Lung (tissue), 12 donors: Measurements from ENCODE around the gene SLC22A23. TPM values are rescaled to one million over a fixed set of nuclear protein-coding genes. Genes with fewer than 3 reads are reported as not detected.

Experiments used
- ATAC-seq: fragments of 200-7000 bp; cut with Tn5 transposase; one replicate; pipeline ENCODE4 v1.9.1; 2020; ENCODE audit warnings: moderate number of reproducible peaks; ENCODE audit not compliant: insufficient read depth, low FRiP score
- DNase-seq, 3 donors: peaks; one replicate each; pipeline ENCODE4 v3.0.0-alpha.2; 2013 to 2017
- H3K27ac ChIP-seq, 2 donors: one replicate each; pipeline ENCODE4 v1.5.1; 2013; ENCODE audit warnings: mild to moderate bottlenecking in 2 of 2, moderate library complexity in 2 of 2, control low read depth in 1 of 2, inconsistent platforms in 1 of 2, low read depth in 1 of 2, low read length in 1 of 2
- H3K27me3 ChIP-seq, 3 donors: one replicate each; pipeline ENCODE4 v1.5.1; 2013; ENCODE audit warnings: low read length in 2 of 3; ENCODE audit not compliant: control insufficient read depth in 3 of 3, insufficient read depth in 3 of 3
- H3K36me3 ChIP-seq, 4 donors: one replicate each; pipeline ENCODE4 v1.5.1; 2013; ENCODE audit warnings: low read length in 4 of 4, mild to moderate bottlenecking in 1 of 4, moderate library complexity in 1 of 4; ENCODE audit not compliant: control insufficient read depth in 4 of 4, insufficient read depth in 4 of 4
- H3K4me1 ChIP-seq, 5 donors: one replicate each; pipeline ENCODE4 v1.5.1; 2013; ENCODE audit warnings: low read length in 5 of 5, mild to moderate bottlenecking in 2 of 5, moderate library complexity in 1 of 5; ENCODE audit not compliant: control insufficient read depth in 5 of 5, insufficient read depth in 5 of 5
- H3K4me3 ChIP-seq: one replicate; pipeline ENCODE4 v1.5.1; 2013; ENCODE audit warnings: mild to moderate bottlenecking, control low read depth, moderate library complexity
- H3K9ac ChIP-seq, 2 donors: one replicate each; pipeline ENCODE4 v1.5.1; 2013; ENCODE audit warnings: low read length in 2 of 2, control low read depth in 1 of 2; ENCODE audit not compliant: insufficient read depth in 1 of 2
- H3K9me3 ChIP-seq, 4 donors: one replicate each; pipeline ENCODE4 v1.5.1; 2013; ENCODE audit warnings: low read length in 3 of 4, mild to moderate bottlenecking in 1 of 4, moderate library complexity in 1 of 4; ENCODE audit not compliant: control insufficient read depth in 4 of 4, insufficient read depth in 3 of 4
- WGBS, 2 donors: extraction: QIAGEN DNeasy Blood & Tissue Kit; methylation state at CpG; one replicate each; pipeline ENCODE4 v1.1.7; 2013; 5-methylcytosine and 5-hydroxymethylcytosine counted together
- polyA plus RNA-seq, 2 donors: library from polyadenylated mRNA; stranded (reverse); fragments of 200-250 nt; gene quantifications; one replicate each; pipeline ENCODE4 v1.2.1, GENCODE V29; 2013
- total RNA-seq, 2 donors: library from RNA; depleted of rRNA in 1 of 2; stranded (reverse); fragments of >200 nt in 1 of 2; gene quantifications; one replicate each; pipeline ENCODE4 v1.2.1, GENCODE V29; 2014 to 2021
- TF ChIP-seq, protein P1 (sequence below): IDR thresholded peaks from 2 replicates; pipeline ENCODE4 v1.5.1; 2012; ENCODE audit warnings: mild to moderate bottlenecking; ENCODE audit errors: control extremely low read depth, extremely low read depth
- donor health status: control.
- donor health status: control.
- donor health status: Bipolar disorder and iron deficiency.
- donor health status: healthy.
- donor health status: DM: yes; HTN: yes; CAD: no.

Gene SLC22A23
- total and polyA plus RNA-seq, 4 donors: 6.6 to 45.6 (median 24.1) TPM

DNA sequence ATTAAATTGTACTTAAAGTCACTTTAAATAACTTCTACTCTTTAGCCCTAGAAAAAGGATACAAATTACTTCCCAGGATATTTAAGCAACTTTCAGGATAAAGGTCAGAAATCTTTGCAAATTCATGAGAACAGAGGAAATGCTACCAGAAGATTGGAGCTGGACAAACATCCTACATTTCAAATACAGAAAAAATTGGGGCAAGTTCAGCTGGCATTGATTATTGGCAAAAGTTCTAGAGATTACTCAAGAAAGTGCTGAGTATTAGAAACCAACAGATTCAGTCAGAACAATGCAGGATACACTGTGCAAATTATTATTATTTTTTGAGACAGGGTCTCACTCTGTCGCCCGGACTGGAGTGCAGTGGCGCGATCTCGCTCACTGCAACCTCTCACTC lies 6.0 kb downstream of the SLC22A23 start:
- ATAC-seq (no peak), DNase-seq (peak in 2 of 3 donors; percentile 77 to 88)
- Histone ChIP-seq H3K4me3 (no peak overlapping the region), H3K9me3 (peaks cover 0 to 2% (median 0%) of the 10 kb centered on the region in 4 donors), H3K4me1 (peaks cover 3 to 36% (median 8%) of the 10 kb centered on the region in 5 donors), H3K9ac (no peak overlapping the region), H3K27me3 (no peaks in the 10 kb centered on the region), H3K27ac (no peak overlapping the region), H3K36me3 (peaks cover 0 to 4% (median 0%) of the 10 kb centered on the region in 4 donors)
- 89% methylated on average over 5 of the region's 5 CpGs for WGBS, 2 donors
- TF ChIP-seq, protein P1, sequence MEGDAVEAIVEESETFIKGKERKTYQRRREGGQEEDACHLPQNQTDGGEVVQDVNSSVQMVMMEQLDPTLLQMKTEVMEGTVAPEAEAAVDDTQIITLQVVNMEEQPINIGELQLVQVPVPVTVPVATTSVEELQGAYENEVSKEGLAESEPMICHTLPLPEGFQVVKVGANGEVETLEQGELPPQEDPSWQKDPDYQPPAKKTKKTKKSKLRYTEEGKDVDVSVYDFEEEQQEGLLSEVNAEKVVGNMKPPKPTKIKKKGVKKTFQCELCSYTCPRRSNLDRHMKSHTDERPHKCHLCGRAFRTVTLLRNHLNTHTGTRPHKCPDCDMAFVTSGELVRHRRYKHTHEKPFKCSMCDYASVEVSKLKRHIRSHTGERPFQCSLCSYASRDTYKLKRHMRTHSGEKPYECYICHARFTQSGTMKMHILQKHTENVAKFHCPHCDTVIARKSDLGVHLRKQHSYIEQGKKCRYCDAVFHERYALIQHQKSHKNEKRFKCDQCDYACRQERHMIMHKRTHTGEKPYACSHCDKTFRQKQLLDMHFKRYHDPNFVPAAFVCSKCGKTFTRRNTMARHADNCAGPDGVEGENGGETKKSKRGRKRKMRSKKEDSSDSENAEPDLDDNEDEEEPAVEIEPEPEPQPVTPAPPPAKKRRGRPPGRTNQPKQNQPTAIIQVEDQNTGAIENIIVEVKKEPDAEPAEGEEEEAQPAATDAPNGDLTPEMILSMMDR: no peak

DNA sequence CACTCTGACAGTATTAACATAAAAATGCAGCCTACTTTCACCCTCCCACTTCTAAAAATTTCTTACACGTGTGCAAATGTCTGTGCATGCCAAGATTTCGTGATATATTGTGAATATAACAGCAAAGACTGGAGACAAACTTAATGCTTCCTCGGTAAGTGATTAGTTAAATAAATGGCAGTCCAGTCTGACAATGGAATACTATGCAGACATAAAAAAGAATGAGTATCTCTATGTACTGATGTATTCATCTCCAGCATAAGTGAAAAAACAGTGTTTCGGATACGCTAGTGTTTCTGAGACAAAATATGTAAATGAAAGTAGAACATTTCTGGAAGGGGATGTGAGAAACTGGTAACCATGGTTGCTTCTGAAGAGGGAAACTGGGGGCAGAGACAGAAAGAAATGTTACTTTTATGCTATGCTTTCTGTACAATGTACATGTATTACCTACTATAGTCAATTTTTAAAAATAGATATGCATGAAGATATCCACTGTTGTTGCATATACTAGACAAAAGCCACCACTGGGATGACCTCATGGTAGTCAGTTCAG lies 7.0 kb downstream of the SLC22A23 start:
- Histone ChIP-seq H3K27ac (no peak overlapping the region), H3K4me1 (peaks cover 0 to 29% (median 3%) of the 10 kb centered on the region in 5 donors), H3K9me3 (no peaks in the 10 kb centered on the region), H3K4me3 (no peak overlapping the region), H3K36me3 (peaks cover 0 to 4% (median 0%) of the 10 kb centered on the region in 4 donors), H3K9ac (no peak overlapping the region), H3K27me3 (no peaks in the 10 kb centered on the region)
- TF ChIP-seq, protein P1: no peak
- no peak for DNase-seq
- no peak for ATAC-seq
- WGBS, 2 donors: 91 to 92% methylated on average over 5 of the region's 5 CpGs

DNA sequence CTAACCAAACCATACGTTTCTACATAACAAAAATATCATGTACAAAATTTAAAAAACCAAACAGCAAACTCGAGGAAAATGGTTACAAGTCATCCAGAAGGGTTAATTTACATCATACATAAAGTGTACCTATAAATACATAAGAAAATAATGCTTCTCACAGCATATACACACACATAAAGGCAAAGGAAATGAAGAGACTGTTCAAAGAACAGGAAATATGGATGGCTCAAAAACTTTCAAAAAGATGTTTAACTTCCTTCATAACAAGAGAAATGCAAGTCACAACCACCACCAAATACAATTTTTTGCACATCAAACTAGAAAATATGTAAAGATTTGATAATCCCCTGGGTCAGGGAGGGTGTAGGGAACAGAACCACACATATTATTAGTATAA lies 7.5 kb downstream of the SLC22A23 start:
- peaks cover 0 to 4% (median 0%) of the 10 kb centered on the region in 4 donors for H3K36me3 ChIP-seq
- DNase-seq (no peak), ATAC-seq (no peak)
- H3K4me3 ChIP-seq: no peak overlapping the region
- H3K9ac ChIP-seq: no peak overlapping the region
- no peak overlapping the region for H3K27ac ChIP-seq
- 67 to 80% methylated on average over 2 of the region's 2 CpGs for WGBS, 2 donors
- H3K9me3 ChIP-seq: no peaks in the 10 kb centered on the region
- H3K4me1 ChIP-seq: peaks cover 0 to 24% (median 2%) of the 10 kb centered on the region in 5 donors
- TF ChIP-seq, protein P1: no peak
- no peaks in the 10 kb centered on the region for H3K27me3 ChIP-seq

DNA sequence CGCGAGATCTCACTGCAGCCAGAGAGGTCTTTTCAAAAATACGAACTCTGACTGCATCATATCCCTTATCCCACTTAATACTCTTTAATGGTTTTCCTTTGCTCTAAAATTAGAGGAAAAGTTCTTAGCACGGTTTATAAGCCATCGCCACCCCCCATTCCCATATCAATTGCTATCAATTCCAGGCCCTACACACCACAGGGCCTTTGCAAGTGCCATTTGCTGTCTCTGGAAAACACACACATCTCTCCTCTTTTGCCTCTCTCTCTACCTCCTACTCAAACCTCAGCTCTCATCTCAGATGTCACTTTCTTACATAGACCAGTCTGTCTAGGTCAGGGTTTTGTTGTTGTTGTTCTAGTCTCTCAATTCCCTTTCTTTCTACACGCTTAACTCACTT lies 9.8 kb downstream of the SLC22A23 start:
- H3K9ac ChIP-seq: no peak overlapping the region
- H3K27me3 ChIP-seq: no peaks in the 10 kb centered on the region
- no peak overlapping the region for H3K4me3 ChIP-seq
- WGBS, 2 donors: 95 to 98% methylated on average over 6 of the region's 6 CpGs
- peaks cover 0 to 4% (median 0%) of the 10 kb centered on the region in 4 donors for H3K36me3 ChIP-seq
- H3K4me1 ChIP-seq: peaks cover 0 to 16% (median 2%) of the 10 kb centered on the region in 5 donors
- no peak overlapping the region for H3K27ac ChIP-seq
- TF ChIP-seq, protein P1: no peak
- no peaks in the 10 kb centered on the region for H3K9me3 ChIP-seq
- ATAC-seq (no peak), DNase-seq (no peak)
